ENCODE measurements around the gene NUDT3.

NUDT3 gene

GRCh38 chr6:34318499-34319470 is 73.7 kb downstream of the NUDT3 start:
- no peak for DNase-seq

DNA sequence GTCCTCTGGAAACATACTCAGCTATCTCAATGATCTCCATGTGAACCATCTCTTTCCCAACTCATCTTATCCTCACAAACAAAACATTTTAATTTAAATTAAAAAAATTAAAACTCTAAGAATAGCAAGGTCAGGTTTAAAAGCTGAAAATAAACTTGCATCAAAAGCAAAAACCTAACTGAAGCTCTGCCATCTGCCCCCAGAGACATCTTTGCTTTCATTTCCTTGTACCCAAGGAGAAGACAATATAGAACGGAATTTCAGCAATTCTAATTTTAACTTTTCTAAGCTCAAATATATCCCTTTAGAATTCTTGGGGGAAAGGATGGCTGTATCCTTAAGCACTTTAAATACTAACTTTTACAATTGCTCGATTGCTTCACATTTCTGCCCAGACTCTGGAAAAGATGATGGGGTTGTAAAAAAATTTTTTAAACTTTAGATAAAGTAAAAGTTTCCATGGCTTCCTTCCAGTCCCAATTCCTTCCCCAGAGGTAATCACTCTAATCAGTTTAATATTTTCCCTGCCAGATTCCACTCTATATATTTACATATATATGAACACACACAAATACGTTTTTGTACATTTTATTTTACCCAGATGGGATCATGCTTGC is 74.5 kb downstream of the NUDT3 start:
- DNase-seq = no peak

- DNase-seq = no peak
Measured at GRCh38 chr6:34317172-34317477, 75.3 kb downstream of the NUDT3 start.

- DNase-seq = no peak
Measured at GRCh38 chr6:34316431-34317171, 75.9 kb downstream of the NUDT3 start.

- DNase-seq = no peak
Measured at GRCh38 chr6:34315780-34316179, 76.7 kb downstream of the NUDT3 start.

GRCh38 chr6:34315256-34315655 is 77.2 kb downstream of the NUDT3 start:
- no peak for DNase-seq

DNA sequence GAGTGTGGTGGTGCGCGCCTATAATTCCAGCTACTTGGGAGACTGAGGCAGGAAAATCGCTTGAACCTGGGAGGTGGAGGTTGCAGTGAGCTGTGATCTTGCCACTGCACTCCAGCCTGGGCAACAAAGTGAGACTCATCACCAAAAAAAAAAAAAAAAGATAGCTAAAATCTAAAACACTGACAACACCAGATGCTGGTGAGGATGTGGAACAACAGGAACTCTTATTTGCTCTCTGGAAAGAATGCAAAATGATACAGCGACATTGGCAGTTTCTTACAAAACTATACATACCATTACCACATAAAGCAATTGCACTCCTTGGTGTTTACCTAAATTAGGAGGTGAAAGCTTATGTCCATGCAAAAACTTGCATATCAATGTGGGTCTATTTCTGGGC is 80.2 kb downstream of the NUDT3 start:
- DNase-seq = no peak

- DNase-seq = no peak
Measured at GRCh38 chr6:34310817-34311216, 81.7 kb downstream of the NUDT3 start.

DNA sequence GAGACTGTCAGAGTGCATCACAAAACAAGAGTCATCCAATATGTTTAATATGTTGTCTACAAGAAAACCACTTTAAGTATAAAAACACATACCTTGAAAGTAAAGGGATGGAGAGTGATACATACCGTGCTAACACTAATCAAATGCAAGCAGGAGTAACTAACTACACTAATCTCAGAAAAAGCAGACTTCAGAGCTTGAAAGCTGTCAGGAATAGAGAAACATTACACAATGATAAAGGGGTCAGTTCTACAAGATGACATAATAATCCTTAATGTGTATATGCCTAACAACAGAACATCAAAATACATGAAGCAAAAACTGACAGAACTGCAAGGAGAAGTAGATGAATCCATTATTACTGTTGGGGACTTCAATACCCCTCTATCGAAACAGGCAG is 84.0 kb downstream of the NUDT3 start:
- DNase-seq = no peak

GRCh38 chr6:34305982-34306708 is 86.3 kb downstream of the NUDT3 start:
- peak in 1 of 2 experiments; percentile 28 for DNase-seq

DNA sequence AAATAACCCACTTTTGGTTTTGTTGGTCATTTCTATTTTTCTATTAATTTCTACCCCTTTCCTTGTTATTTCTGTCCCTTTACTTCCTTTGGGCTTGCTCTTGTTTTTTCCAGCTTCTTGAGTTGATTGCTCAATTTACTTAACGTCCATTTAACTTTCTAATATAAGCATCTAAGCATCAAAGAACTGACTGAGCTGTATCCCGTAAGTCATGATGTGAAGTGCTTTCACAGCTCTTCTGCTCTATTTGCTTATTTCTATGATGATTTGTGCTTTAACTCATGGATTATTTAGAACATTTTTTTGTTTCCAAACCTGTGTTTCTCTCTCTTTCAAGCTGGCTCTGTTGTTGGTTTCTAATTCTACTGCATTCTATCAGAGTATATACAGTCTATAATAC is 87.0 kb downstream of the NUDT3 start:
- DNase-seq = no peak

- DNase-seq = no peak
Measured at GRCh38 chr6:34304164-34304563, 88.3 kb downstream of the NUDT3 start.

DNA sequence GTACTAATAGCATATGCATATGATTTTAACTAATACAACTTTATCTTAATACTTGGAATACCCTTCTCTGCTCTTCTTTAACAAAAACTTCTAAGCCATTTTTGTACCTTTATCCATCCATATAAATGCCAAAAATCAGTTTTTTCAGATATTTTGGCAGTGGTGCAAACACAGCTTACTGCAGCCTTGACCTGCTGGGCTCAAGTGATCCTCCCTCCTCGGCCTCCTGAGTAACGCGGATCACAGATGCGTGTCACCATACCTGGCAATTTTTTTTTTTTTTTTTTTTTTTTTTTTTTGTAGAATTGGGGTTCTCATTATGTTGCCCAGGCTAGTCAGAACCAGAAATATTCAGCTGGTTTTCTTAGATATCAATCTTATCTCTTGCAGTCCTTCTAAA is 89.5 kb downstream of the NUDT3 start:
- DNase-seq = no peak

DNA sequence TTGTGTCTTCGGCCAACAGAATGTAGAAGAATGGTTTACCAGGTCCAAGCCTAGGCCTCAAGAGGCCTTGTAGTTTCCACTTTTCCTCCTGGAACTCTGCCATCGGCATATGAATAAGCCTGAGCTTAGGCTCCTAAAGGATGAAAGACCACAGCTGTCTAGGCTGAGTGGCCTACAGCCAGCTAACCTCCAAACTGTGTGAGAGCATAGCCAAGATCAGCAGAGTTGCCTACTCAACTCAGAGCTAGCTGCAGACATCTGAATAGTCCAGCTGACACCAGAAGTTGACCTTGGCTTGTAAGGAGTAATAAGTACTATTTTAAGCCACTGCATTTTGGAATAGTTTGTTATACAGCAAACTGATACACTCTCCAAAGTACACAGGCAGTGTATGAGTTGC is 91.1 kb downstream of the NUDT3 start:
- DNase-seq = no peak

DNA sequence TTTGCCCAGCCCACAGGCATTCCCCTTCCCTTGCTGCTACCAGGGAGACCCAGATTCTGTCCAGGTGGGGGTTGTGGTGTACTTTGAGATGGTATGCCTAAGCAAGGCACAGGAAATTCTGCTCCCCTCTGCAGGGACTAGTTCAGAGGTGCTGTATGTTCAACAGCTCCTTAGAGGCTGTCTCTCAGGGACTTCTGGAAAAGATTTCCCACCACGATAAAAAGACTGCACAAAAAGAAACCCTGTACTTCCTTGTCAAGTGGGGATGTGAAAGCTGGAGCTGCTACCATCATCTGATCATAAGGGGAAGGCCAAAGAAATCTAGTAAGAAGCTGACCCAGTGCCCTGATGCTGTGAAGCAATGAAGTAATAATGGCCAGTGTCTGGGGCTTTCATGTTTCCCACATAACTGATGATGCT is 92.1 kb downstream of the NUDT3 start:
- DNase-seq = no peak

DNA sequence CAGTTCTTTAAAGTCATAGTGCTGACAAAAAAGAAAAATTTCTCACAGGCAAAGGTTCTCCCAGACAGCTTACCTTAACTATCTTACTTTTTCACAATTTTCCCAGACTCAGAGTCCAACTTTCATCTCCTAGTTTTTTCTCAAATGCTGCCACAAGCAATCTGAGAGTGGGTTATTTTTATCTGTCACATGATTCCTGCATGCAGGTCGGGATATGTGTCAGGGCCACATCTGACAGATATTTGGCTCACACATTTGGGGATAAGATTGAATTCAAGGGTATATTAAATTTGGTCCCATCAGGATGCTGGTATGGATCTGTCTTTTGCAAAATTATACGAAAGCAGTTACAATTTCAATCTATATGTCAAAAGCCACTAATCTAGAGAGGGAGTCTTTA is 93.5 kb downstream of the NUDT3 start:
- no peak for DNase-seq

DNA sequence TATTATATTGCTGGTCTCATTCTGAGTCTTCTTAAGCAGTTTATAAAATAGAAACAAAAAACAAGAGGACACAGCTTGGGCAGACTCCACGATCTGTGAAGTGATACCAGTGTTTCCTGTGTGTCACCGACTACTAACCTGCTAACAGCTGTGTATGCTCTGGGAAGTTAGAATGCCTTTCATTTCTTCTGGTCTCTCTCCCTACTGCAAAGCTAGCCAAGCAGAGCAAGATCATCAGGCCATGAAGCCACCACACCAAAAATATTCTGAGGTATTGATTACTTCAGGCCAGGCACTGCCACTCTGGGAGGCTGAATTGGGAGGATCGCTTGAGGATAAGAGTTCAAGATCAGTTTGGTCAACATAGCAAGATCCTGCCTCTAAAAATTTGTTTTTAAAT is 96.7 kb downstream of the NUDT3 start:
- no peak for DNase-seq

DNA sequence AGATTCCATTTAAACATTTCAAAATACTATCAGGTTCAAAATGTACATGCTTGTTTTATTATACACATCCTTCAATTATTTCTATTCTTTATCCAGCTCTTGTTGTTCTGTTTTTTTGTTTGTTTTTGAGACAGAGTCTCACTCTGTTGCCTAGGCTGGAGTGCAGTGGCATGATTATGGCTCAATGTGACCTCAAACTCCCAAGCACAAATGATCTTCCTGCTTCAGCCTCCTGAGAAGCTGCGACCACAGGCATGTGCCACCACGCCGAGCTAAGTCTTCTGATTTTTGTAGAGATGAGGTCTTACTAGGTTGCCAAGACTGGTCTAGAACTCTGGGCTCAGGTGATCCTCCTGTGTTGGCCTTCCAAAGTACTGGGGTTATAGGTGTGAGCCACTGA is 99.5 kb downstream of the NUDT3 start:
- no peak for DNase-seq

- DNase-seq = no peak
Measured at GRCh38 chr6:34289137-34289536, 103.3 kb downstream of the NUDT3 start.

GRCh38 chr6:34288581-34288980 is 103.9 kb downstream of the NUDT3 start:
- no peak for DNase-seq

DNA sequence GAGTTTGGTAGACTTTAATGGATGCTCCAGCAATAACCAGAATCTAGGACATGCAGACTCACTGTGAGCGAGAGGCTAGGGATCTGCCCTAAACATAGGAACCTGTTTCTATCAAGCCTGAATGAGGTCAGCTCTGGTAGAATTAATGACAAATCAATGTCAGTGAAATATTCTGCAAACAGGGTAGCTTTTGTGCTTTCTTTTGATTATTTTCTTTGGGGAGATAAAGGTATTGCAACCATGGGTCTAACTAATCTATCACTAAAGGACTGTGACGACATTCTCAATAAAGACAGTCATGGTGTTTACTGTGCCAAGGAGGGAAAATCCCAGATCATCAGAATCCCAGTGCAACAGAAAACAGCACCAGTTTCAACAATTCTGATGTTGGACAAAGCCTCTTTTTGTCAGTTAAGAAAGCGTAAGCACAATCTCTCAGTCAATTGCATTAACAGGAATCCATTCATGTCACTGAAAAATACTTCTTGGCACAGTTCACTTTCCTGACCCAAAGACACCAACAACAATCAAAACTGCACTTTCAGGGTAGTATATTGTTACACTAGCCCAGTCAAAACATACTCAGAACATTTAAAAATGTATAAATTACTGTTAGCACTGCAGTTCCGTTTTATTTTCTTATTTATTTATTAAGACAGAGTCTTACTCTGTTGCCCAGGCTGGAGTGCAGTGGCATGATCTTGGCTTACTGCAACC is 106.9 kb downstream of the NUDT3 start:
- no peak for DNase-seq
